ENCODE measurements around the gene CBX4.

GRCh38 chr17:79887451-79887991 lies 48.3 kb upstream of the CBX4 start:
- TF ChIP-seq GZF1 (CRISPR knock-in tag; IDR thresholded peaks at IDR 0.05) (no peak), ZNF138 (CRISPR knock-in tag; IDR thresholded peaks at IDR 0.05; ENCODE audit: low read depth) (no peak), STAT6 (CRISPR knock-in tag; IDR thresholded peaks at IDR 0.05; ENCODE audit: borderline replicate concordance) (no peak), GLI4 (CRISPR knock-in tag; IDR thresholded peaks at IDR 0.05; ENCODE audit: borderline replicate concordance) (no peak), UBTF (CRISPR knock-in tag; IDR thresholded peaks at IDR 0.05) (no peak), SP1 (IDR thresholded peaks at IDR 0.05) (no peak), SP1 (CRISPR knock-in tag; IDR thresholded peaks at IDR 0.05) (no peak), ESRRA (CRISPR knock-in tag; IDR thresholded peaks at IDR 0.05; ENCODE audit: low read depth) (no peak)
